ENCODE results near the gene ATP11C.

DNA sequence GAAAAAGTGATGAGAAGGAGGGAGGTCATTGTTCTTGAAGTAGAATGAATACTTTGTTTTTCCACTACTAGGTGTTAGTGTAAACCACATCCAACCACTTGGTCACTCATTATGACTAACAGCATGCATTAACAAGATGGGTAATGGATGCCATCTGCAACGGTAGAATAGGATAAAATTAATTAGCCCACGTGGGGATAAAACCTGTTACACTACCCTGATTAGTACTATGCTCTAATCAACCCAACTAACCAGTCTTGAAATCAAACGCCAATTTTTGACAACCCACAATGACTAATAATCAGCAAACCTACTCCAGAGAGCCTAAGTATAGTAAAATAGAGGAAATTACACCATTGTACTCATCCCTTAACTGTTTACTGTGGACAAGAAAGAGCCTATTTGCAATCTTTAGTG, 131.4 kb downstream of the ATP11C start:
- TF ChIP-seq, protein P1, sequence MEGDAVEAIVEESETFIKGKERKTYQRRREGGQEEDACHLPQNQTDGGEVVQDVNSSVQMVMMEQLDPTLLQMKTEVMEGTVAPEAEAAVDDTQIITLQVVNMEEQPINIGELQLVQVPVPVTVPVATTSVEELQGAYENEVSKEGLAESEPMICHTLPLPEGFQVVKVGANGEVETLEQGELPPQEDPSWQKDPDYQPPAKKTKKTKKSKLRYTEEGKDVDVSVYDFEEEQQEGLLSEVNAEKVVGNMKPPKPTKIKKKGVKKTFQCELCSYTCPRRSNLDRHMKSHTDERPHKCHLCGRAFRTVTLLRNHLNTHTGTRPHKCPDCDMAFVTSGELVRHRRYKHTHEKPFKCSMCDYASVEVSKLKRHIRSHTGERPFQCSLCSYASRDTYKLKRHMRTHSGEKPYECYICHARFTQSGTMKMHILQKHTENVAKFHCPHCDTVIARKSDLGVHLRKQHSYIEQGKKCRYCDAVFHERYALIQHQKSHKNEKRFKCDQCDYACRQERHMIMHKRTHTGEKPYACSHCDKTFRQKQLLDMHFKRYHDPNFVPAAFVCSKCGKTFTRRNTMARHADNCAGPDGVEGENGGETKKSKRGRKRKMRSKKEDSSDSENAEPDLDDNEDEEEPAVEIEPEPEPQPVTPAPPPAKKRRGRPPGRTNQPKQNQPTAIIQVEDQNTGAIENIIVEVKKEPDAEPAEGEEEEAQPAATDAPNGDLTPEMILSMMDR (IDR thresholded peaks at IDR 0.05): no peak
- TF ChIP-seq ZFX (IDR thresholded peaks at IDR 0.05; ENCODE audit: borderline replicate concordance): no peak
